NCI-H2029 (cell line): ENCODE results near the gene RNF220.

Experiments used
- DNase-seq: peaks from one replicate; lab custom pipeline; 2025; lab: John Stamatoyannopoulos, UW

Gene RNF220

GRCh38 chr1:44636688-44637598, 231.9 kb downstream of the RNF220 start:
- peak; percentile 37 for DNase-seq

DNA sequence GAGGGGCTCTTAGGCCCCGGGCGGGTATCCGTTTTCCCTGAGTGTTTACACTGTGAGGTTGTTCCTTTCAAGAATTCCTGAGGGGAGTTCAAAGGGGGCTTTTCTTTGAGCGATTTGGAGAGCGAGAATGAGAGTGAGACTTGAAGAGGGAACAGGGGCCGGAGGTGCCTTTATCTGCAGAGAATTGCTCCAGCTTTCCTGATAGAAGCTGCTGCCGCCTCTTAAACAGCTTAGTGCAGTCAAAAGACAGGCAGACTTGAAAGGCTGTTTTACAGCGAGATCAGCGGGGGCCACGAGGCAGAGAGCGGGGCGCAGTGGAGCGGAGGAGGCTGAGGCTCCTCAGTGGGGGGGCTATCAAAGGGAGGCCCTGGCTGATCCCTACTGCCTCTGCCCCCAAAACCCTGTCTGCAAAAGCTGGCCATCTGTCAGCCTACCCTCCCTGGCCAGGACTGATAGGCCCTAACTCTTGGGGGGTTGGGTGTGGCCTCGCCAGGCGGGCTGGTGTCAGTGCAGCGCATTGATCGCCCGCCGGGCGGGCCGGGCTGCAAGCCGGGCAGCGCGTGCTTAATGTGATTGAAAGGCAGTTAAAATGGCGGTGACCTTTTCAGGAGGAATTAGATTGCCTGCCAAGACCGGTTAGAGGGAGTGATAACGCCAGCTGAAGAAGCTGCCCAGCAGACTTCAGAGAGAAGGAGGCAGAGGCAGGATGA, 232.8 kb downstream of the RNF220 start:
- DNase-seq, result no peak

- no peak for DNase-seq
Measured at GRCh38 chr1:44640200-44640853, 235.3 kb downstream of the RNF220 start.

- no peak for DNase-seq
Measured at GRCh38 chr1:44641126-44642102, 236.4 kb downstream of the RNF220 start.

GRCh38 chr1:44642255-44642654, 237.2 kb downstream of the RNF220 start:
- DNase-seq, result no peak

- no peak for DNase-seq
Measured at GRCh38 chr1:44642925-44643324, 237.9 kb downstream of the RNF220 start.

GRCh38 chr1:44643721-44644334, 238.8 kb downstream of the RNF220 start:
- peak; percentile 82 for DNase-seq

GRCh38 chr1:44644806-44645205, 239.8 kb downstream of the RNF220 start:
- DNase-seq, result no peak

- DNase-seq, result peak; percentile 80
Measured at GRCh38 chr1:44645476-44646244, 240.6 kb downstream of the RNF220 start.

- DNase-seq, result no peak
Measured at GRCh38 chr1:44646261-44647110, 241.4 kb downstream of the RNF220 start.

GRCh38 chr1:44647896-44648295, 242.8 kb downstream of the RNF220 start:
- no peak for DNase-seq

- DNase-seq, result no peak
Measured at GRCh38 chr1:44648529-44649250, 243.6 kb downstream of the RNF220 start.

GRCh38 chr1:44649788-44650158, 244.7 kb downstream of the RNF220 start:
- no peak for DNase-seq

- DNase-seq, result peak; percentile 49
Measured at GRCh38 chr1:44650159-44650831, 245.2 kb downstream of the RNF220 start.

DNA sequence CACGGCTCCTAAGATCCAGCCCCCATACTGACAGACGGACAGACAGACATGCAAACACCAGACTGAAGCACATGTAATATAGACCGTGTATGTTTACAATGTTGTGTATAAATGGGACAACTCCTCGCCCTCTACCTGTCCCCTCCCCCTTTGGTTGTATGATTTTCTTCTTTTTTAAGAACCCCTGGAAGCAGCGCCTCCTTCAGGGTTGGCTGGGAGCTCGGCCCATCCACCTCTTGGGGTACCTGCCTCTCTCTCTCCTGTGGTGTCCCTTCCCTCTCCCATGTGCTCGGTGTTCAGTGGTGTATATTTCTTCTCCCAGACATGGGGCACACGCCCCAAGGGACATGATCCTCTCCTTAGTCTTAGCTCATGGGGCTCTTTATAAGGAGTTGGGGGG, 246.0 kb downstream of the RNF220 start:
- DNase-seq, result no peak

DNA sequence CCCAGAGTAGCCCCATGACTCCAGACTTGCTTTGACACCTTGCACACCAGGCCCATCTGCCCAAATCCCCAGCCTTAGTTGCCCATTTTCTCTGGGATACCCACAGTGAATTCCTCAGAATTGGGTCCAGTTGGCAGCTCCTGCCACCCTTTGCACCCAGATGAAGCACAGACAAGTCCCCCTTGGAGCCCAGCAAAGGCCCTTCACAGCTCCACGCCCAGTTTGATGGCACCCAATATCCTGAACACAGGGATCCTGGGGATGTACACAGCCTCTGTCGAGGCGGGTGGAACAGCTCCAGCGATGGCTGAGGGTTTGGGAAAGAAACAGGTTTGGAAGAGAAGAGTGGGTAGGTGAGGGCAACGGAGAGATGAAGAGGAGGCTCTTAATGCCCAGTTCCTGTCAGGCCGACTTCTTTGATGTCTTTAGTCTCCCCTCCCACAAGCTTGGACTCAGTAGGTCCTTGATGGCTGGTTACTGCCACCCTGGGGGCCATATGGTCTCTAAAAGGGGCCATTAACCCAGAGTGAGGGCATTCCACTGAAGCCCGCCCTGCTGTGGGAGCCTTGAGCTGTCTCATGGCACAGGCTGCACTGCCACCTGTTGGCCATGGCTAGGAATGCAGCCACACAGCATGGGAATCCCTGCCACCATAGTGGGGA, 247.5 kb downstream of the RNF220 start:
- peak; percentile 52 for DNase-seq
